ENCODE data around the gene SGCD.

SGCD gene

DNA sequence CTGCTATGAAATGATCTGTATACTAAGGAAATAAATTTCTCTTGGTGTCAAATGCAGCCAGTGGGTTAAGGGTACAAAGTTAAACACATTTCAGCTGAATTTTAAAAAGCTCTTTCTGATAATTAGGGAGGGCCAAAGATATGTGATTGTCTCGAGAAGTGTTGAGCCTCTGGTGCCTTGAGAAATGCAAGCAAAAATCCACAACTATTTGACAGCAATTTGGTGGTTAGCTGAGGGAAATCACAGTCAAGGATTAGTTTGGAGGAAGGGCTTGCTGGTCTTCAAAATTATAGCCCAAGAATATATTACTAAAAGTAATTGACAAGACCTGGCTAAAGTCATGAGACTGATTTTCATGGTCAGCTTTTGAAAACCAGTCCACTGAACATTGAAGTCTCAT, 267.4 kb downstream of the SGCD start:
- Histone ChIP-seq H4K8ac (ENCODE audit: low read depth, low read length) (no peak overlapping the region), H2BK5ac (ENCODE audit: low read length) (no peak overlapping the region), H3K9me3 (replicated peaks in 1 of 2; ENCODE audit: control insufficient read depth in 2 of 2, insufficient read depth in 1 of 2, low read depth in 1 of 2, low read length in 2 of 2) (no peaks in the 10 kb centered on the region), H4K91ac (ENCODE audit: low read depth, low read length, poor library complexity) (no peak overlapping the region), H3K4me1 (ENCODE audit: control insufficient read depth in 2 of 2, insufficient read depth in 1 of 2, low read depth in 1 of 2, low read length in 2 of 2) (no peaks in the 10 kb centered on the region), H3K14ac (ENCODE audit: low read length) (no peak overlapping the region), H2BK120ac (ENCODE audit: low read depth, low read length) (no peak overlapping the region), H3K23ac (ENCODE audit: low read depth, low read length, poor library complexity) (no peak overlapping the region), H3K9ac (ENCODE audit: low read depth, low read length, poor library complexity) (no peak overlapping the region), H3K4ac (ENCODE audit: low read length) (no peak overlapping the region), H3K36me3 (replicated peaks in 1 of 2; ENCODE audit: control insufficient read depth in 2 of 2, insufficient read depth in 2 of 2, low read length in 2 of 2) (no peaks in the 10 kb centered on the region), H3K18ac (ENCODE audit: low read length) (no peak overlapping the region), H2AK5ac (ENCODE audit: low read depth, low read length) (no peak overlapping the region), H2AFZ (ENCODE audit: low read length) (no peak overlapping the region), H3K27me3 (ENCODE audit: control insufficient read depth in 3 of 3, insufficient read depth in 3 of 3, low read depth in 1 of 3, low read length in 3 of 3) (no peaks in the 10 kb centered on the region), H3K4me3 (ENCODE audit: low read length in 2 of 2) (no peak overlapping the region), H2BK15ac (ENCODE audit: low read length) (no peak overlapping the region), H3K4me2 (ENCODE audit: insufficient read depth, low read length, poor library complexity, severe bottlenecking) (no peak overlapping the region), H2BK12ac (ENCODE audit: low read length) (no peak overlapping the region), H3K79me1 (ENCODE audit: low read depth, low read length) (no peaks in the 10 kb centered on the region), H3K27ac (replicated peaks; ENCODE audit: low read length) (no peak overlapping the region)
- DNase-seq (ENCODE audit: low spot score): no peak
- no CpG with 5 or more reads among the region's 1 CpG for WGBS, 2 donors (ENCODE audit: extremely low coverage in 2 of 2, insufficient read length in 2 of 2, insufficient replicate concordance in 1 of 2)

DNA sequence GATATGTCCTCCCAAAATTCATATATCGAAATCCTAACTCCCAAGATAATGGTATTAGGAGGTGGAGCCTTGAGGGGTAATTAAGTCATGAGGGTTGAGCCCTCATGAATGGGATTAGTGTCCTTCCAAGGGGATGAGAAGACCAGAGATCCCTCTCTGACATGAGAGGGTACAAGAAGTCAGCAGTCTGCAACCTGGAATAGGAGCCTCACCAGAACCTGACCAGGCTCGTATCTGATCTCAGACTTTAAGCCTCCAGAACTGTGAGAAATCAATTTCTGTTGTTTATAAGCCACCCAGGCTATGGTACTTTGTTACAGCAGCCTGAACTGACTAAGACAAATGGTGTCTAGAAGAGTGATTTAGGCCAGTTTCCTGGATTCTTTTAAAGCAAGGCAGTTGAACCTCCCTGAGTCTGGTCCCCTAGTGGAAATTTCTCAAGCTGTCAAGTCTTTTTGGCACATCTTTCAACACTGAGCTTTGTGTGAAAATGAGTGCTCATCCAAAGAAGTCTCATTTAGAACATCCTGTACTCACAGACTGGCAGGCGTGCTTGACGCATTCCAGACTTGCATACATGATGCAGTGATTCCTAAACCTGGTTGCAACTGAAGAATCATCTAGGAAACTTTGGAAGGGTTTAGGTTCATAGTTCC, 268.3 kb downstream of the SGCD start:
- Histone ChIP-seq H2BK12ac (ENCODE audit: low read length) (no peak overlapping the region), H3K79me1 (ENCODE audit: low read depth, low read length) (no peaks in the 10 kb centered on the region), H3K4ac (ENCODE audit: low read length) (no peak overlapping the region), H3K4me2 (ENCODE audit: insufficient read depth, low read length, poor library complexity, severe bottlenecking) (no peak overlapping the region), H3K4me1 (ENCODE audit: control insufficient read depth in 2 of 2, insufficient read depth in 1 of 2, low read depth in 1 of 2, low read length in 2 of 2) (no peaks in the 10 kb centered on the region), H3K27me3 (ENCODE audit: control insufficient read depth in 3 of 3, insufficient read depth in 3 of 3, low read depth in 1 of 3, low read length in 3 of 3) (no peaks in the 10 kb centered on the region), H3K36me3 (replicated peaks in 1 of 2; ENCODE audit: control insufficient read depth in 2 of 2, insufficient read depth in 2 of 2, low read length in 2 of 2) (no peaks in the 10 kb centered on the region), H3K9ac (ENCODE audit: low read depth, low read length, poor library complexity) (no peak overlapping the region), H3K14ac (ENCODE audit: low read length) (no peak overlapping the region), H2BK15ac (ENCODE audit: low read length) (no peak overlapping the region), H2BK120ac (ENCODE audit: low read depth, low read length) (no peak overlapping the region), H3K4me3 (ENCODE audit: low read length in 2 of 2) (no peak overlapping the region), H2AK5ac (ENCODE audit: low read depth, low read length) (no peak overlapping the region), H3K23ac (ENCODE audit: low read depth, low read length, poor library complexity) (no peak overlapping the region), H2BK5ac (ENCODE audit: low read length) (no peak overlapping the region), H4K91ac (ENCODE audit: low read depth, low read length, poor library complexity) (no peak overlapping the region), H4K8ac (ENCODE audit: low read depth, low read length) (no peak overlapping the region), H3K9me3 (replicated peaks in 1 of 2; ENCODE audit: control insufficient read depth in 2 of 2, insufficient read depth in 1 of 2, low read depth in 1 of 2, low read length in 2 of 2) (no peaks in the 10 kb centered on the region), H2AFZ (ENCODE audit: low read length) (no peak overlapping the region), H3K27ac (replicated peaks; ENCODE audit: low read length) (no peak overlapping the region), H3K18ac (ENCODE audit: low read length) (no peak overlapping the region)
- DNase-seq (ENCODE audit: low spot score): no peak
- no CpG with 5 or more reads among the region's 4 CpGs for WGBS, 2 donors (ENCODE audit: extremely low coverage in 2 of 2, insufficient read length in 2 of 2, insufficient replicate concordance in 1 of 2)

DNA sequence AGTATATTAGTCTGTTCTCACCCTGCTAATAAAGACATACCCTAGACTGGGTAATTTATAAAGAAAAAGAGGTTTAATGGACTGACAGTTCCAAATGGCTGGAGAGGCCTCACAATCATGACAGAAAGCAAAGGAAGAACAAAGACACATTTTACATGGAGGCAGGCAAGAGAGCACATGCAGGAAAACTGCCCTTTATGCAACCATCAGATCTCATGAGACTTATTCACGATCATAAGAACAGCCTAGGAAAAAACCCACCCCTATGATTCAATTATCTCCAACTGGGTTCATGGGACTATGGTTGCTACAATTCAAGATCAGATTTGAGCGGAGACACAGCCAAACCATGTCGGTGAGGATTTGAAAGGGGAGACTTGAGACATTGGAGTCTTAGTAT, 270.3 kb downstream of the SGCD start:
- Histone ChIP-seq H3K23ac (ENCODE audit: low read depth, low read length, poor library complexity) (no peak overlapping the region), H3K4me1 (ENCODE audit: control insufficient read depth in 2 of 2, insufficient read depth in 1 of 2, low read depth in 1 of 2, low read length in 2 of 2) (no peaks in the 10 kb centered on the region), H4K91ac (ENCODE audit: low read depth, low read length, poor library complexity) (no peak overlapping the region), H2BK120ac (ENCODE audit: low read depth, low read length) (no peak overlapping the region), H2AK5ac (ENCODE audit: low read depth, low read length) (no peak overlapping the region), H3K27ac (replicated peaks; ENCODE audit: low read length) (no peak overlapping the region), H3K27me3 (ENCODE audit: control insufficient read depth in 3 of 3, insufficient read depth in 3 of 3, low read depth in 1 of 3, low read length in 3 of 3) (no peaks in the 10 kb centered on the region), H3K9ac (ENCODE audit: low read depth, low read length, poor library complexity) (no peak overlapping the region), H2BK15ac (ENCODE audit: low read length) (no peak overlapping the region), H3K4me3 (ENCODE audit: low read length in 2 of 2) (no peak overlapping the region), H2AFZ (ENCODE audit: low read length) (no peak overlapping the region), H3K4ac (ENCODE audit: low read length) (no peak overlapping the region), H3K36me3 (replicated peaks in 1 of 2; ENCODE audit: control insufficient read depth in 2 of 2, insufficient read depth in 2 of 2, low read length in 2 of 2) (no peaks in the 10 kb centered on the region), H2BK12ac (ENCODE audit: low read length) (no peak overlapping the region), H3K4me2 (ENCODE audit: insufficient read depth, low read length, poor library complexity, severe bottlenecking) (no peak overlapping the region), H2BK5ac (ENCODE audit: low read length) (no peak overlapping the region), H3K14ac (ENCODE audit: low read length) (no peak overlapping the region), H3K18ac (ENCODE audit: low read length) (no peak overlapping the region), H3K79me1 (ENCODE audit: low read depth, low read length) (no peaks in the 10 kb centered on the region), H3K9me3 (replicated peaks in 1 of 2; ENCODE audit: control insufficient read depth in 2 of 2, insufficient read depth in 1 of 2, low read depth in 1 of 2, low read length in 2 of 2) (no peaks in the 10 kb centered on the region), H4K8ac (ENCODE audit: low read depth, low read length) (no peak overlapping the region)
- no CpG with 5 or more reads among the region's 3 CpGs for WGBS, 2 donors (ENCODE audit: extremely low coverage in 2 of 2, insufficient read length in 2 of 2, insufficient replicate concordance in 1 of 2)
- DNase-seq (ENCODE audit: low spot score): no peak

DNA sequence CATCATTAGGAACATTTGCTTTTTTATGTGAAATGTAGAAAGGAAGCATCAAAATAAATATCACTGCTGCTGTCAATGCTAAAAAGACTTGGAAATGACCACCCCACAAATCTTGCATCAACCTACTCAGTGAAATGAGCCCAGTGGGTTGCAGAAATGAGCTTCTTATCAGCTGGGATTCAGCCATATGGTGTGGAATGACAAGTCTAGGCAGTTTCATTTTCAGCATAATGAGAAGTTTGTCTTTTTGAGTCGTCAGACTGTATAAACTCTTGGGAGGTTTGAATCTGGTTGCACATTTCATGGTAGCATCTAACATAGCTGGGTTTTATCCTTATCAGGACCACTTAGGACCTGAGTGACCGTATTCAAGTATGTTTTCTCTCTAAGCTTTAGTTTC, 272.0 kb downstream of the SGCD start:
- no peaks in the 10 kb centered on the region for H3K4me1 ChIP-seq (ENCODE audit: control insufficient read depth in 2 of 2, insufficient read depth in 1 of 2, low read depth in 1 of 2, low read length in 2 of 2)
- no peak overlapping the region for H2AFZ ChIP-seq (ENCODE audit: low read length)
- no peak overlapping the region for H2BK15ac ChIP-seq (ENCODE audit: low read length)
- H3K4ac ChIP-seq (ENCODE audit: low read length): no peak overlapping the region
- H3K9ac ChIP-seq (ENCODE audit: low read depth, low read length, poor library complexity): no peak overlapping the region
- no peaks in the 10 kb centered on the region for H3K79me1 ChIP-seq (ENCODE audit: low read depth, low read length)
- no peaks in the 10 kb centered on the region for H3K27me3 ChIP-seq (ENCODE audit: control insufficient read depth in 3 of 3, insufficient read depth in 3 of 3, low read depth in 1 of 3, low read length in 3 of 3)
- H3K4me3 ChIP-seq (ENCODE audit: low read length in 2 of 2): no peak overlapping the region
- H2BK12ac ChIP-seq (ENCODE audit: low read length): no peak overlapping the region
- DNase-seq (ENCODE audit: low spot score): no peak
- no peak overlapping the region for H2AK5ac ChIP-seq (ENCODE audit: low read depth, low read length)
- H3K9me3 ChIP-seq (replicated peaks in 1 of 2; ENCODE audit: control insufficient read depth in 2 of 2, insufficient read depth in 1 of 2, low read depth in 1 of 2, low read length in 2 of 2): no peaks in the 10 kb centered on the region
- no peak overlapping the region for H3K27ac ChIP-seq (replicated peaks; ENCODE audit: low read length)
- no peak overlapping the region for H3K23ac ChIP-seq (ENCODE audit: low read depth, low read length, poor library complexity)
- H3K14ac ChIP-seq (ENCODE audit: low read length): no peak overlapping the region
- no peaks in the 10 kb centered on the region for H3K36me3 ChIP-seq (replicated peaks in 1 of 2; ENCODE audit: control insufficient read depth in 2 of 2, insufficient read depth in 2 of 2, low read length in 2 of 2)
- no peak overlapping the region for H2BK5ac ChIP-seq (ENCODE audit: low read length)
- H3K18ac ChIP-seq (ENCODE audit: low read length): no peak overlapping the region
- H4K91ac ChIP-seq (ENCODE audit: low read depth, low read length, poor library complexity): no peak overlapping the region
- H2BK120ac ChIP-seq (ENCODE audit: low read depth, low read length): no peak overlapping the region
- no peak overlapping the region for H3K4me2 ChIP-seq (ENCODE audit: insufficient read depth, low read length, poor library complexity, severe bottlenecking)
- no CpG with 5 or more reads among the region's 2 CpGs for WGBS, 2 donors (ENCODE audit: extremely low coverage in 2 of 2, insufficient read length in 2 of 2, insufficient replicate concordance in 1 of 2)
- H4K8ac ChIP-seq (ENCODE audit: low read depth, low read length): no peak overlapping the region

Data from neuronal stem cell (in vitro differentiated cells).